IMR-90 (cell line): ENCODE data around the gene VPREB3. TPM values are rescaled to one million over a fixed set of nuclear protein-coding genes. Genes with fewer than 3 reads are reported as not detected.

Experiments
- ATAC-seq: fragments of 200-7000 bp; cut with Tn5 transposase; 2 replicates; pipeline ENCODE4 v1.9.1; 2020; ENCODE audit warnings: low read depth, mild to moderate bottlenecking, moderate library complexity
- BruUV-seq: library from RNA; stranded (reverse); fragments of 400-500 nt; replicated peaks from 2 replicates; lab custom pipeline; 2021; lab: Mats Ljungman, UMichigan
- CTCF ChIA-PET: fragments of 300-600 bp; formaldehyde crosslinking; extraction: SDS; loops from one replicate; lab custom pipeline; 2021; ENCODE audit warnings: antibody characterized with exemption; lab: Yijun Ruan, JAX
- POLR2A ChIA-PET: fragments of 300-600 bp; sonication (Branson Sonifier 250); formaldehyde crosslinking; loops from one replicate; lab custom pipeline; 2022; ENCODE audit warnings: antibody characterized with exemption; ENCODE audit not compliant: unreplicated experiment; lab: Charles Lee
- DNase-seq: peaks from one replicate; pipeline ENCODE4 v3.0.0; 2013
- H2AFZ ChIP-seq: replicated peaks from 2 replicates; pipeline ENCODE3; 2013; ENCODE audit warnings: low read length, mild to moderate bottlenecking; ENCODE audit not compliant: poor library complexity
- H2AK5ac ChIP-seq: 2 replicates; pipeline ENCODE4 v1.6.1; 2013; ENCODE audit warnings: low read depth, low read length, inconsistent platforms
- H2AK9ac ChIP-seq: replicated peaks from 2 replicates; pipeline ENCODE3; 2013; ENCODE audit warnings: mild to moderate bottlenecking, low read depth, low read length, moderate library complexity; ENCODE audit not compliant: poor library complexity
- H2BK120ac ChIP-seq: 2 replicates; pipeline ENCODE4 v1.6.1; 2013; ENCODE audit warnings: low read depth, low read length, inconsistent platforms
- H2BK15ac ChIP-seq: 3 replicates; pipeline ENCODE4 v1.6.1; 2013; ENCODE audit warnings: low read depth, low read length, inconsistent platforms
- H2BK20ac ChIP-seq: 2 replicates; pipeline ENCODE4 v1.6.1; 2013; ENCODE audit warnings: low read depth, mild to moderate bottlenecking, inconsistent platforms, low read length, moderate library complexity
- H2BK5ac ChIP-seq: 2 replicates; pipeline ENCODE4 v1.6.1; 2013; ENCODE audit warnings: mild to moderate bottlenecking, low read depth, low read length, inconsistent platforms; ENCODE audit not compliant: poor library complexity, severe bottlenecking
- H3K14ac ChIP-seq: replicated peaks from 2 replicates; pipeline ENCODE4 v1.6.1; 2013; ENCODE audit warnings: low read depth, low read length, inconsistent platforms
- H3K18ac ChIP-seq: 2 replicates; pipeline ENCODE4 v1.6.1; 2013; ENCODE audit warnings: low read depth, low read length, control low read depth
- H3K23ac ChIP-seq: 2 replicates; pipeline ENCODE4 v1.6.1; 2013; ENCODE audit warnings: low read depth, low read length, inconsistent platforms
- H3K27ac ChIP-seq: 2 replicates; pipeline ENCODE4 v1.5.1; 2013; ENCODE audit warnings: mild to moderate bottlenecking, control low read depth, low read length; ENCODE audit not compliant: insufficient read depth
- H3K27me3 ChIP-seq: 2 replicates; pipeline ENCODE4 v1.6.1; 2013; ENCODE audit warnings: low read length; ENCODE audit not compliant: control insufficient read depth, insufficient read depth
- H3K36me3 ChIP-seq: 2 replicates; pipeline ENCODE4 v1.6.1; 2013; ENCODE audit warnings: low read length, mixed read lengths; ENCODE audit not compliant: control insufficient read depth, insufficient read depth
- H3K4ac ChIP-seq: 2 replicates; pipeline ENCODE4 v1.6.1; 2013; ENCODE audit warnings: low read depth, low read length, inconsistent platforms
- H3K4me1 ChIP-seq: 2 replicates; pipeline ENCODE4 v1.6.1; 2013; ENCODE audit warnings: low read length, mixed read lengths; ENCODE audit not compliant: control insufficient read depth, insufficient read depth
- H3K4me2 ChIP-seq: 2 replicates; pipeline ENCODE4 v1.6.1; 2013; ENCODE audit warnings: low read depth, mild to moderate bottlenecking, control low read depth, low read length, moderate library complexity
- H3K4me3 ChIP-seq: 2 replicates; pipeline ENCODE4 v1.5.1; 2013; ENCODE audit warnings: low read depth, mild to moderate bottlenecking, control low read depth, low read length, moderate library complexity; ENCODE audit not compliant: insufficient read depth
- H3K56ac ChIP-seq: 2 replicates; pipeline ENCODE4 v1.6.1; 2013; ENCODE audit warnings: low read length, inconsistent platforms; ENCODE audit not compliant: insufficient read depth; ENCODE audit errors: extremely low read depth
- H3K79me1 ChIP-seq, 2 experiments: 2 replicates each; pipeline ENCODE4 v1.6.1; 2013; ENCODE audit warnings: low read length in 2 of 2, inconsistent platforms in 1 of 2, low read depth in 1 of 2
- H3K9ac ChIP-seq: 2 replicates; pipeline ENCODE4 v1.6.1; 2013; ENCODE audit warnings: low read depth, low read length, control low read depth
- H3K9me1 ChIP-seq: 2 replicates; pipeline ENCODE4 v1.6.1; 2013; ENCODE audit warnings: low read length, inconsistent platforms; ENCODE audit not compliant: insufficient read depth
- H3K9me3 ChIP-seq: 2 replicates; pipeline ENCODE4 v1.6.1; 2013; ENCODE audit warnings: low read length; ENCODE audit not compliant: control insufficient read depth, insufficient read depth
- H4K20me1 ChIP-seq: 2 replicates; pipeline ENCODE4 v1.6.1; 2013; ENCODE audit warnings: low read length, inconsistent platforms; ENCODE audit not compliant: insufficient read depth
- H4K5ac ChIP-seq: 2 replicates; pipeline ENCODE4 v1.6.1; 2013; ENCODE audit warnings: mild to moderate bottlenecking, low read depth, low read length, control low read depth
- H4K8ac ChIP-seq, 2 experiments: 2 replicates each; pipeline ENCODE4 v1.6.1; 2013; ENCODE audit warnings: low read depth in 2 of 2, low read length in 2 of 2, control low read depth in 1 of 2, inconsistent platforms in 1 of 2
- H4K91ac ChIP-seq: 2 replicates; pipeline ENCODE4 v1.6.1; 2013; ENCODE audit warnings: low read depth, low read length, inconsistent platforms; ENCODE audit not compliant: insufficient read depth
- CEBPB ChIP-seq: IDR thresholded peaks from 2 replicates; pipeline ENCODE4 v1.6.1; 2012; ENCODE audit warnings: low read depth, low read length, improper control_type of control experiment
- CHD1 ChIP-seq: IDR thresholded peaks from 2 replicates; pipeline ENCODE4 v1.6.1; 2012; ENCODE audit warnings: low read depth, low read length, improper control_type of control experiment
- MAFK ChIP-seq: IDR thresholded peaks from 2 replicates; pipeline ENCODE4 v1.6.1; 2012; ENCODE audit warnings: low read depth, low read length, improper control_type of control experiment
- MAZ ChIP-seq: IDR thresholded peaks from 2 replicates; pipeline ENCODE4 v1.6.1; 2012; ENCODE audit warnings: low read depth, mild to moderate bottlenecking, low read length, improper control_type of control experiment, moderate library complexity, borderline replicate concordance
- RAD21 ChIP-seq: IDR thresholded peaks from 2 replicates; pipeline ENCODE4 v1.6.1; 2012; ENCODE audit warnings: low read length, improper control_type of control experiment
- RCOR1 ChIP-seq: IDR thresholded peaks from 2 replicates; pipeline ENCODE4 v1.6.1; 2012; ENCODE audit warnings: mild to moderate bottlenecking, low read length, improper control_type of control experiment; ENCODE audit not compliant: insufficient replicate concordance
- SMC3 ChIP-seq: fragments of 150-350 bp; IDR thresholded peaks from 2 replicates; pipeline ENCODE4 v1.6.1; 2016; ENCODE audit warnings: low read depth, mild to moderate bottlenecking, antibody characterized with exemption, low read length, moderate library complexity
- USF2 ChIP-seq: fragments of 150-350 bp; IDR thresholded peaks from 2 replicates; pipeline ENCODE4 v1.6.1; 2017; ENCODE audit warnings: mild to moderate bottlenecking, antibody characterized with exemption, low read length, low read depth
- WGBS, 2 experiments: methylation state at CpG; one replicate each; pipeline versions ENCODE4 v1.1.5 to v1.1.7; 2013; ENCODE audit warnings: missing lambda C conversion rate in 2 of 2; ENCODE audit not compliant: insufficient read length in 1 of 2; ENCODE audit errors: extremely low coverage in 2 of 2; 5-methylcytosine and 5-hydroxymethylcytosine counted together
- dilution Hi-C: fragments of 300-500 bp; cut with HindIII; formaldehyde crosslinking; loops from one replicate; pipeline ENCODE4 v1.14.3; 2018; ENCODE audit warnings: low sequenced_read_pairs; ENCODE audit not compliant: unreplicated experiment
- in situ Hi-C: fragments of 300-500 bp; cut with MboI; formaldehyde crosslinking; loops from 3 replicates; pipeline ENCODE4 v1.14.3; 2019; ENCODE audit warnings: low sequenced_read_pairs, inconsistent platforms, mixed read lengths
- intact Hi-C: fragments of 100-400 bp; cut with micrococcal nuclease; formaldehyde crosslinking; loops from 2 replicates; pipeline ENCODE4 v1.10.0; 2022
- polyA plus RNA-seq, 3 experiments: library from polyadenylated mRNA; depleted of rRNA; stranded (reverse); fragments of >200 nt; gene quantifications; 2 replicates each; pipeline ENCODE4 v1.2.3, GENCODE V29; 2012; ENCODE audit warnings: low replicate concordance in 1 of 3
- total RNA-seq: library from RNA; depleted of rRNA; stranded (reverse); fragments of >200 nt; gene quantifications from 2 replicates; pipeline ENCODE4 v1.2.3, GENCODE V29; 2012

Gene VPREB3
- total and polyA plus RNA-seq, 2 of the 4 experiments (the other 2 are of a cell fraction), result not detected

- intact Hi-C loops, result no loop called here
- H2BK5ac ChIP-seq, result no peak overlapping the region
- dilution Hi-C loops, result no loop called here
Measured at GRCh38 chr22:23713696-23714595, 40.3 kb downstream of the VPREB3 start.

More at GRCh38 chr22:23713696-23714595, 40.3 kb downstream of the VPREB3 start:
- H3K27ac ChIP-seq, result no peak overlapping the region
- H2AFZ ChIP-seq, result no peak overlapping the region
- TF ChIP-seq MAZ (no peak), MAFK (no peak), CEBPB (no peak), CHD1 (no peak), RCOR1 (no peak), RAD21 (no peak), USF2 (no peak), SMC3 (no peak)
- no peak overlapping the region for H4K5ac ChIP-seq
- no peak overlapping the region for H2BK120ac ChIP-seq
- H3K9ac ChIP-seq, result no peak overlapping the region
- no peak overlapping the region for H3K14ac ChIP-seq
- H3K9me3 ChIP-seq, result no peaks in the 10 kb centered on the region
- no peaks in the 10 kb centered on the region for H3K27me3 ChIP-seq
- no peak overlapping the region for H2AK5ac ChIP-seq
- peaks cover 5% of the 10 kb centered on the region; the same call in 1 of the 2 replicates for H3K4me1 ChIP-seq
- no peak overlapping the region for H4K8ac ChIP-seq
- ChIA-PET CTCF (no interaction called here), POLR2A (no interaction called here)
- in situ Hi-C loops, result no loop called here
- ATAC-seq, result no peak
- no peaks in the 10 kb centered on the region for H4K20me1 ChIP-seq
- no peak overlapping the region for H3K4me3 ChIP-seq
- H2AK9ac ChIP-seq, result no peak overlapping the region
- peaks cover 10 to 35% of the 10 kb centered on the region in 2 experiments for H3K79me1 ChIP-seq
- H2BK20ac ChIP-seq, result no peak overlapping the region
- H4K91ac ChIP-seq, result no peak overlapping the region
- peaks cover 14% of the 10 kb centered on the region for H3K9me1 ChIP-seq
- WGBS, 2 experiments, result 100% methylated on average over 3 of the region's 28 CpGs; no CpG with 5 or more reads in 1 of the 2 experiments
- no TSS peak for BruUV-seq
- DNase-seq, result no peak
- no peak overlapping the region for H3K18ac ChIP-seq
- peaks cover 21% of the 10 kb centered on the region for H3K36me3 ChIP-seq
- H3K4me2 ChIP-seq, result no peak overlapping the region
- H3K23ac ChIP-seq, result no peak overlapping the region
- no peak overlapping the region for H2BK15ac ChIP-seq
- H3K4ac ChIP-seq, result no peak overlapping the region
- H3K56ac ChIP-seq, result no peak overlapping the region
